Type B pancreatic cell (in vitro differentiated cells): ENCODE data around the gene HNF4A. TPM values are rescaled to one million over a fixed set of nuclear protein-coding genes. Genes with fewer than 3 reads are reported as not detected.

Source experiments
- DNase-seq: peaks from one replicate; pipeline ENCODE4 v3.0.0; 2021; ENCODE audit warnings: mixed read lengths; ENCODE audit not compliant: unreplicated experiment; ENCODE audit errors: extremely low spot score
- H3K27ac Mint-ChIP-seq: 2 replicates; pipeline ENCODE4 v1.8.0; 2021; ENCODE audit warnings: mild to moderate bottlenecking, mixed read lengths
- H3K27me3 Mint-ChIP-seq: 2 replicates; pipeline ENCODE4 v1.8.0; 2021; ENCODE audit warnings: mixed read lengths
- H3K36me3 Mint-ChIP-seq: 2 replicates; pipeline ENCODE4 v1.8.0; 2021; ENCODE audit warnings: mixed read lengths
- H3K4me1 Mint-ChIP-seq: one replicate; pipeline ENCODE4 v1.8.0; 2021; ENCODE audit warnings: mixed read lengths; ENCODE audit not compliant: unreplicated experiment
- H3K4me3 Mint-ChIP-seq: 2 replicates; pipeline ENCODE4 v1.8.0; 2021; ENCODE audit warnings: mild to moderate bottlenecking, mixed read lengths
- H3K9me3 Mint-ChIP-seq: 2 replicates; pipeline ENCODE4 v1.8.0; 2021; ENCODE audit warnings: mixed read lengths
- total RNA-seq: library from RNA; stranded (reverse); gene quantifications from 2 replicates; pipeline ENCODE4 v1.2.1, GENCODE V29; 2021; ENCODE audit warnings: low replicate concordance
- TF ChIP-seq, protein P1 (sequence below): fragments of 200-600 bp; sonication (generic); conservative IDR thresholded peaks from 2 replicates; pipeline ENCODE4 v1.5.0; 2021; ENCODE audit warnings: antibody characterized with exemption, mild to moderate bottlenecking

Gene HNF4A
- total RNA-seq, 1 donor from 2014 or later = 19.9 TPM

DNA sequence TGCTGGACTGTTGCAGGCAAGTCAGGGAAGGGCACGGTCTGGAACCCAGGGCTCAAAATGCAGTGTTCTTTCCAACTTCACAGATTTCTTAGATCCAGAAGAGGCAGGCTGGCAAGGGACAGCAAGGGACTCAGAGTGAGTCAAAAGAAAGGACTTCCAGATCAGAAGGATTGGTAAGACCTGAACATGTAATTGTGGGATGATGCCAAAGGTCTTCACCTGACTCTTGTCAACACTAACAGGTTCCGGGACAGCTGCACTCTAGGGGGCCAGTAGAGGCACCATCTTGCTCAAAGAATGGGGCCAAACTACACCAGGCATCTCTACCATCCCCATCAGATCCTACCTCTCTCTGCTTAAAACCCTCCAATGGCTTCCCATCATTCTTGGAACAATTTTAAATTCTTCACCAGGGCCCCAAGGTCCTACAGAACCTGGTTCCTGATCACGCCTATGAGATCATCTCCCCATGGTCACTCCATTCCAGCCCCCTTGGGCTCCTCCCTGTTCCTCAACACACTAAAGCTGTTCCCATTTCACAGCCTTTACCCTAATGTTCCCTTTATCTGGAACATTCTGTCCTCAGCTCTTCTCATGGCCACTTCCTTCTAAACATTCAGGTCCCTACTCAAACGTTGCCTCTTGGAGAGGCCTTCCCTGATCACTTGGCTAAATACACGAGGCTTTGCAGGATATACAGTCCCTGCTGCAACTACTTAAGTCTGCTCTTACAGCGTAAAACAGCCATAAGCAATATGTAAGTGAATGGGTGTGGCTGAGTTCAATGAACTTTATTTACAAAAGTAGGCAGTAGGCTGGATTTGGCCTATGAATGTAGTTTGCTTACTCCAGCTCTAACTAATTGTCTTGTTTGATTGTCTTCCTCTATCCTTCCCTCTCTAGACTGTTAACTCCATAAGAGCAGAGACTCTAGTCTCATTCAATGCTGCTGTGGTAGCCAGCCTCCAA lies 90.5 kb downstream of the HNF4A start:
- Mint-ChIP-seq H3K9me3 (no peaks in the 10 kb centered on the region), H3K4me3 (no peak overlapping the region), H3K4me1 (no peaks in the 10 kb centered on the region), H3K36me3 (no peaks in the 10 kb centered on the region), H3K27ac (no peak overlapping the region), H3K27me3 (peaks cover 3% of the 10 kb centered on the region)
- TF ChIP-seq, protein P1, sequence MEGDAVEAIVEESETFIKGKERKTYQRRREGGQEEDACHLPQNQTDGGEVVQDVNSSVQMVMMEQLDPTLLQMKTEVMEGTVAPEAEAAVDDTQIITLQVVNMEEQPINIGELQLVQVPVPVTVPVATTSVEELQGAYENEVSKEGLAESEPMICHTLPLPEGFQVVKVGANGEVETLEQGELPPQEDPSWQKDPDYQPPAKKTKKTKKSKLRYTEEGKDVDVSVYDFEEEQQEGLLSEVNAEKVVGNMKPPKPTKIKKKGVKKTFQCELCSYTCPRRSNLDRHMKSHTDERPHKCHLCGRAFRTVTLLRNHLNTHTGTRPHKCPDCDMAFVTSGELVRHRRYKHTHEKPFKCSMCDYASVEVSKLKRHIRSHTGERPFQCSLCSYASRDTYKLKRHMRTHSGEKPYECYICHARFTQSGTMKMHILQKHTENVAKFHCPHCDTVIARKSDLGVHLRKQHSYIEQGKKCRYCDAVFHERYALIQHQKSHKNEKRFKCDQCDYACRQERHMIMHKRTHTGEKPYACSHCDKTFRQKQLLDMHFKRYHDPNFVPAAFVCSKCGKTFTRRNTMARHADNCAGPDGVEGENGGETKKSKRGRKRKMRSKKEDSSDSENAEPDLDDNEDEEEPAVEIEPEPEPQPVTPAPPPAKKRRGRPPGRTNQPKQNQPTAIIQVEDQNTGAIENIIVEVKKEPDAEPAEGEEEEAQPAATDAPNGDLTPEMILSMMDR = no peak
- no peak for DNase-seq

DNA sequence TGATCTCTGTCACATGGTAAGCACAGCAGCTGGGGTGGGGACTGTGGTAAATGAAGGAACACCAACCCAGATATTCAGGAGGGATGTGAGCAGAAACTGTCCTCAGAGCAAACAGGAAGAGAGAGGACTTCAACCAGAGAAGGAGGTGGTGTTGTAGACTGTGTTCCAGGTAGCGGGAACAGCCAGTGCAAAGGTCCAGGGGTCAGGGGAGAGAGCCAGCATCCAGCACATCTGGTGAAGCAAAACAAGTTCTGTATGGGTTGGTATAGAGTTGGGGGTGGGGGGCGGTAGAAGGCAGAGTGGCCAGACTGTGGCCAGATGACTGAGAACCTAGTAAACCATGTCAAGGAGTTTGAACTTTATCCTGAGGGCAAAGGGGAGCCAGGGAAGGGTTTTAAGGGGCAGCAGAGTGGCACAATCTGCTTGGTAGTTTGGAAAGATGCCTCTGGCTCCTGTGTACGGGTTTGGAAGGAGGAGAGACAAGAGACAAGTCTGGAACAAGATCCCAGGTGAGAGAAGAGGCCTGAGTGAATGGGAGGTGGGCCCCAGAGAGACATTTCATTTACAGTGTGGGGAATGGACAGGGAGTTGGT lies 92.4 kb downstream of the HNF4A start:
- Mint-ChIP-seq H3K27me3 (peaks cover 3% of the 10 kb centered on the region), H3K36me3 (no peaks in the 10 kb centered on the region), H3K9me3 (no peaks in the 10 kb centered on the region), H3K4me1 (no peaks in the 10 kb centered on the region), H3K27ac (no peak overlapping the region), H3K4me3 (no peak overlapping the region)
- DNase-seq = no peak
- TF ChIP-seq, protein P1 = no peak

DNA sequence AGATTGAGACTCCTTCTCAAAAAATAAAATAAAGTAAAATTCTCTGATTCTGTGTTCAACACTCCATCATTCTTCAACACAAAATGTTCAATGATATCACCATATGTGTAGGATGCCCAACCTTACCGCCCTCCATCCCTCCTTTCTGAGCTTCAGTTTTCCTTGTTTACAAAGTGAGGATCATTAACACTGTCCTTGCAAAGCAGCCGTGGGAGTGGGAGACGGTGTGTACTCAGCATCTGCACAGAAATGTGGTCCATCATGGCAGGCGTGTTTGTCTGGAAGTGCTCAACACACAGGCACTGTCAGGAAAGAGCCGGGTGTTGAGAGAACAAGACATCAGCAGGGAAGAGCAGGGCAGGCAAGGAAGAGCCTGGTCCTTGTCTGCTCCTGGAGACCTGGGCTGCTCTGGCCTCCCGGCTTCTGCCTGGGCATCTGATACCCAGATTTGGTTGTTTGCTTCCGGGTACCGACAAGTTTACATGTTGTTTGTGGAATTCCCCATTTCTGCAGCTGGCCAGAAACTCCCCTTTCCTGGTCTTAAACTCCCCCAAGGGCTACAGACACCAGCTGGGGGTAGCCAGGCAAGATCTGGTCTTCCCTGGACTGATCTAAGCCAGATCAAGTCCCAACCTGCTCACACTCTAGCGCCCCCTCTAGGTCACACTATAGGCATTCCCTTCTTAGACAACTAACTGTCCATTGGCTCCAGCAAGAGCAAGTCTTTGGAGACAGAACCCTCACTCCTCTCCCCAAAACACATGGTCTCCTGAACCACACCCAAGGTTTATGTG lies 93.5 kb downstream of the HNF4A start:
- Mint-ChIP-seq H3K27me3 (peaks cover 3% of the 10 kb centered on the region), H3K4me1 (no peaks in the 10 kb centered on the region), H3K4me3 (no peak overlapping the region), H3K9me3 (no peaks in the 10 kb centered on the region), H3K27ac (no peak overlapping the region), H3K36me3 (no peaks in the 10 kb centered on the region)
- DNase-seq = no peak
- TF ChIP-seq, protein P1 = peak; percentile 57

DNA sequence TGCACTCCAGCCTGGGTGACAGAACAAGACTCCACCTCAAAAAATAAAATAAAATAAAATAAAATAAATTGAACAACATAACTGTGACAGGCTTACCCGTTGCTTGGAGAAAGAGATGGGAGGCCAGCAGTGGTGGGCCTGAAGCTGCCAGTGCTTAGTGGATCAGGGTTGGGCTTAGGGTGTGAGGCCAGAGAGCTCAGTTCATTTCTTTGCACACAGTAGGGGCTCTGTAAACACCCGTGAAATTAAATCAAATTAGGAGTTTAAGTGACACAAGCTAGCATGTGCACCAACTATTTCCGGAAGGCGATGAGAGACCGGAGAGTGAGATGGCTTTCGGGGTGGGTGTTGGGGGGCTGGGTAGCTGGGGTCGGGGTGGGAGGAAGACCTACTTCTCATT lies 94.4 kb downstream of the HNF4A start:
- Mint-ChIP-seq H3K4me3 (no peak overlapping the region), H3K9me3 (no peaks in the 10 kb centered on the region), H3K4me1 (no peaks in the 10 kb centered on the region), H3K27me3 (peaks cover 3% of the 10 kb centered on the region), H3K27ac (no peak overlapping the region), H3K36me3 (no peaks in the 10 kb centered on the region)
- DNase-seq = no peak
- TF ChIP-seq, protein P1 = no peak

DNA sequence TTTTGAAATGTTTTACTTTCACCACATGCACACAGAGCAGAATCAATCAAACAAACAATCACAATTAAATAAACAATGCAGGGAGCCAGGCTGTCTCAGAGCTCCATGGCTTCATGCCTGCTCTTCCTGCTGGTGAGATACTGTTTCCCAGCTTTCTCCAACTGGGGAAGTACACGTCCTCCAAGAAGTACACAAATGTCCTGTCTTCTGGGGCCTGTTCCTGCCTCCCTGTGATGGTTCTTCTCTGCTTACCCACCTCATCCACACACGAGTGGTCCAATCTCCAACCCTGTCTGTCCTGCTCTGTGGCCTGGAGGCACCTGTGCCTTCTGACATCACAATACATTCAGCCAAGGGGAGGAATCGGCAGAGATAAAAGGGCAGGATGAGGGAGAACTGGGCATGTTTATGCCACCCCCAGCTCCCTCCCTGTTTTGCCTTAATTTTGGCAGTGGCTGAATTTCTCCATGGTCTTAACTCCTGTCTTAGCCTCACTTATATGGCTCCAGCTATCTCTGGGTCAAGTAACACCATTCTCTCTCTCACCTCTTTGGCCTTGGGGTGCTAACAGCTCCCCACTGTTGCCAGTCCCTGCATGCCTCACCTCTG lies 94.9 kb downstream of the HNF4A start:
- no peaks in the 10 kb centered on the region for H3K36me3 Mint-ChIP-seq
- H3K4me1 Mint-ChIP-seq = no peaks in the 10 kb centered on the region
- no peaks in the 10 kb centered on the region for H3K9me3 Mint-ChIP-seq
- TF ChIP-seq, protein P1 = no peak
- no peak for DNase-seq
- no peak overlapping the region for H3K27ac Mint-ChIP-seq
- peaks cover 3% of the 10 kb centered on the region for H3K27me3 Mint-ChIP-seq
- H3K4me3 Mint-ChIP-seq = no peak overlapping the region
